ENCODE measurements around the gene ZNF79.

DNA sequence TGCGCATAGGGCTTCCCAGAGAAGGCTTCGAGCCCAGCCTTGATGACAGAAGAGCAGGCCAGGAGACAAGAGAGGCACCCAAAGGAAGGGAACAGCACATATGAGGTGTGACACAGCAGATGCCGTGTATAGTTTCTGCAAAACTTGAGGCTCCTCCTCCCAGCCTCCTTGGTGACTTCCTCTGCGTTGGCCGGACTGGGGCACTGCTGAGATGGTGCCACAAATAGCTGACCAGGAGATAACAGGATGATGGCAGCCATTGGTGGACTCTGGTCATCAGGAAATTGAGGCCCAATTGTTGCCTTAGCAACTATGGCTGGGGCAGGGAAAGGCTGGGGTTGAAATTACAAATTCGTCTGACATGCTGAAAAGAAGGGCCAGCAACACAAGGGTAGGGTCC, 4.8 kb upstream of the ZNF79 start:
- TF ChIP-seq CTCF (IDR thresholded peaks at IDR 0.05; ENCODE audit: control extremely low read depth in 1 of 3, insufficient read depth in 1 of 3, low read depth in 1 of 3, low read length in 3 of 3), result no peak
- no peak for TF ChIP-seq ZNF274 (IDR thresholded peaks at IDR 0.05; ENCODE audit: borderline replicate concordance, extremely low read depth, low read length)
- TF ChIP-seq EP300 (IDR thresholded peaks at IDR 0.05; ENCODE audit: borderline replicate concordance in 1 of 2, low read depth in 2 of 2, low read length in 2 of 2), result no peak
- TF ChIP-seq RAD21 (IDR thresholded peaks at IDR 0.05 in 1 of 2, conservative IDR thresholded peaks at IDR 0.05 in 1 of 2; ENCODE audit: low read depth in 2 of 2, low read length in 2 of 2), result no peak
- no peak for TF ChIP-seq POLR2AphosphoS5 (IDR thresholded peaks at IDR 0.05; ENCODE audit: low read depth, low read length)
- TF ChIP-seq POLR2A (IDR thresholded peaks at IDR 0.05; ENCODE audit: control extremely low read depth in 1 of 2, low read depth in 2 of 2, low read length in 2 of 2), result no peak
- TF ChIP-seq, protein P1, sequence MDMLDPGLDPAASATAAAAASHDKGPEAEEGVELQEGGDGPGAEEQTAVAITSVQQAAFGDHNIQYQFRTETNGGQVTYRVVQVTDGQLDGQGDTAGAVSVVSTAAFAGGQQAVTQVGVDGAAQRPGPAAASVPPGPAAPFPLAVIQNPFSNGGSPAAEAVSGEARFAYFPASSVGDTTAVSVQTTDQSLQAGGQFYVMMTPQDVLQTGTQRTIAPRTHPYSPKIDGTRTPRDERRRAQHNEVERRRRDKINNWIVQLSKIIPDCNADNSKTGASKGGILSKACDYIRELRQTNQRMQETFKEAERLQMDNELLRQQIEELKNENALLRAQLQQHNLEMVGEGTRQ (IDR thresholded peaks at IDR 0.05; ENCODE audit: low read length), result no peak
- no peak for TF ChIP-seq GABPA (IDR thresholded peaks at IDR 0.05; ENCODE audit: borderline replicate concordance, insufficient read depth, low read length)
- TF ChIP-seq PHF8 (conservative IDR thresholded peaks at IDR 0.05; ENCODE audit: low read depth, low read length), result no peak
- TF ChIP-seq SAP30 (IDR thresholded peaks at IDR 0.05; ENCODE audit: insufficient read depth, insufficient replicate concordance, low read length), result no peak

Measured in H1 (cell line).